Spleen (tissue), 11 donors: Measurements from ENCODE around the gene INSYN1. TPM values are rescaled to one million over a fixed set of nuclear protein-coding genes. Genes with fewer than 3 reads are reported as not detected.
"Not testable (repeated sequence)": the region's sequence is repeated elsewhere in the genome, so short reads cannot be mapped to it uniquely, and the experiment has no call there.

ENCODE experiments used
- DNase-seq: peaks from one replicate; pipeline ENCODE4 v3.0.0-alpha.2; 2020
- H3K27ac ChIP-seq, 8 donors: fragments of 200-600 bp; sonication (generic) in 7 of 8; 1 replicate in 4 of 8; 2 replicates in 4 of 8; pipeline versions ENCODE4 v1.5.0 to v1.8.0; 2016 to 2021; ENCODE audit warnings: inconsistent platforms in 4 of 8, mild to moderate bottlenecking in 4 of 8, moderate library complexity in 1 of 8
- H3K27me3 ChIP-seq, 7 donors: fragments of 200-600 bp; sonication (generic) in 6 of 7; replicated peaks in 1 of 7; 1 replicate in 4 of 7; 2 replicates in 3 of 7; pipeline versions ENCODE4 v1.5.0 to v1.8.0; 2016 to 2021; ENCODE audit warnings: inconsistent platforms in 3 of 7, mild to moderate bottlenecking in 1 of 7
- H3K36me3 ChIP-seq, 6 donors: fragments of 200-600 bp; sonication (generic) in 5 of 6; 1 replicate in 4 of 6; 2 replicates in 2 of 6; pipeline versions ENCODE4 v1.5.0 to v1.8.0; 2016 to 2021; ENCODE audit warnings: inconsistent platforms in 2 of 6
- H3K4me1 ChIP-seq, 6 donors: fragments of 200-600 bp; sonication (generic) in 5 of 6; 1 replicate in 3 of 6; 2 replicates in 3 of 6; pipeline versions ENCODE4 v1.5.0 to v1.8.0; 2016 to 2021; ENCODE audit warnings: inconsistent platforms in 3 of 6
- H3K4me3 ChIP-seq, 8 donors: fragments of 200-600 bp; sonication (generic) in 7 of 8; 1 replicate in 4 of 8; 2 replicates in 4 of 8; pipeline versions ENCODE4 v1.5.0 to v1.8.0; 2016 to 2021; ENCODE audit warnings: inconsistent platforms in 4 of 8, mild to moderate bottlenecking in 4 of 8, moderate library complexity in 2 of 8
- H3K9me3 ChIP-seq, 8 donors: fragments of 200-600 bp; sonication (generic) in 7 of 8; 1 replicate in 4 of 8; 2 replicates in 4 of 8; pipeline versions ENCODE4 v1.5.0 to v1.8.0; 2016 to 2021; ENCODE audit warnings: inconsistent platforms in 4 of 8
- CTCF ChIP-seq, 11 experiments: fragments of 200-600 bp in 7 of 11; fragments of 450-650 bp in 4 of 11; sonication (generic) in 4 of 11; IDR thresholded peaks in 8 of 11; conservative IDR thresholded peaks in 3 of 11; 1 replicate in 7 of 11; 2 replicates in 4 of 11; pipeline versions ENCODE4 v1.4.0 to v1.8.0; 2016 to 2021; ENCODE audit warnings: antibody characterized with exemption in 11 of 11, inconsistent platforms in 4 of 11, mild to moderate bottlenecking in 1 of 11
- POLR2A ChIP-seq, 3 donors: fragments of 450-650 bp; IDR thresholded peaks; one replicate each; pipeline ENCODE4 v1.5.1; 2017; ENCODE audit warnings: antibody characterized with exemption in 3 of 3, mild to moderate bottlenecking in 1 of 3
- POLR2AphosphoS5 ChIP-seq, 3 donors: sonication (generic); formaldehyde crosslinking; IDR thresholded peaks; one replicate each; pipeline ENCODE4 v1.5.1; 2017; ENCODE audit warnings: antibody characterized with exemption in 3 of 3
- WGBS, 5 donors: extraction: QIAGEN DNeasy Blood & Tissue Kit in 3 of 5; methylation state at CpG; one replicate each; pipeline versions ENCODE4 v1.1.5 to v1.1.7; 2013 to 2018; 5-methylcytosine and 5-hydroxymethylcytosine counted together
- intact Hi-C: fragments of 100-400 bp; cut with DNase I; formaldehyde crosslinking; loops from one replicate; pipeline ENCODE4 v1.15.0; 2023; ENCODE audit warnings: low total_unique reads
- polyA plus RNA-seq, 3 donors: library from polyadenylated mRNA; stranded (reverse); fragments of 200-250 nt; gene quantifications; one replicate each; pipeline ENCODE4 v1.2.1, GENCODE V29; 2013
- total RNA-seq, 7 donors: library from RNA; depleted of rRNA in 3 of 7; stranded (reverse); fragments of >200 nt in 3 of 7; fragmentation: NEBNext Ultra II Directional in 4 of 7; extraction: Animal tissue kit (Norgen Biotek cat#: 25700) in 4 of 7; gene quantifications; one replicate each; pipeline versions ENCODE4 v1.1.0 to v1.2.1, GENCODE V29; 2016 to 2021
- donor health status: healthy with polysubstance abuse.
- donor health status: DM: no; HTN: no; CAD: no; lungs with moderate emphysema.
- donor health status: DM: no; HTN: no; CAD: no.
- donor health status: Bipolar disorder and iron deficiency.
- donor health status: healthy.
- donor health status: DM: no; HTN: no; CAD: no.
- donor health status: DM: yes; HTN: yes; CAD: no.

Gene INSYN1
- total and polyA plus RNA-seq, 10 donors = 0.11 to 2.8 (median 0.74) TPM; not detected in 1

DNA sequence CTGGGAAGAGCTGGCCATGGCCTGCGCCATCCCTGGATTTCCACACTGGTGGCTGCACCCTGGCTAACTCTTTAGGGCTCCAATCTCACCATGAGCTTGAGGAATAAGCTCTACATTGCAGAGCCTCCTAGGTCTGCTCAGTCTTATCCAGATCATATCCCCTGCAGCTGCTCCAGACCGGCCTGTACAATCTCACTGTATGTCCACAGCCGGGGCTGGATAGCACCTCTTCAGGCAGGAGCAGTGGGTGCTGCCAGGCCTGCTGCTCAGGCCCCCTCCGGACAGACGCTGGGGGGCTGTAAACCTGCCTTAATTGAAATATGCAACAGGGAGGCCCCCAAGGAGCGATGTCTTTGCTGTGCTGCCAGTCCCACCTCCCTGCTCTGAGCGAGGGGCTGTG, 15.6 kb downstream of the INSYN1 start:
- Histone ChIP-seq H3K27ac (no peak overlapping the region), H3K36me3 (no peaks in the 10 kb centered on the region), H3K4me1 (no peaks in the 10 kb centered on the region), H3K27me3 (peaks cover 0 to 72% (median 0%) of the 10 kb centered on the region in 7 donors), H3K9me3 (peaks cover 0 to under 1% (median 0%) of the 10 kb centered on the region in 8 donors), H3K4me3 (no peak overlapping the region)
- no peak for DNase-seq
- 76 to 90% (median 85%) methylated on average over 3 to 7 of the region's 7 CpGs for WGBS, 5 donors
- TF ChIP-seq CTCF (IDR thresholded peaks at IDR 0.05 in 8 of 11, conservative IDR thresholded peaks at IDR 0.05 in 3 of 11) (no peak), POLR2A (IDR thresholded peaks at IDR 0.05) (no peak), POLR2AphosphoS5 (IDR thresholded peaks at IDR 0.05) (no peak)
- intact Hi-C loops = no loop called here

GRCh38 chr15:73732930-73733329, 20.2 kb downstream of the INSYN1 start:
- WGBS, 5 donors = 77 to 94% (median 83%) methylated on average over 2 to 3 of the region's 3 CpGs
- Histone ChIP-seq H3K9me3 (peaks cover 0 to 7% (median 0%) of the 10 kb centered on the region in 8 donors), H3K4me1 (no peaks in the 10 kb centered on the region), H3K27ac (no peak overlapping the region), H3K4me3 (no peak overlapping the region), H3K36me3 (no peaks in the 10 kb centered on the region), H3K27me3 (peaks cover 0 to 43% (median 0%) of the 10 kb centered on the region in 7 donors)
- intact Hi-C loops = no loop called here
- no peak for DNase-seq
- TF ChIP-seq POLR2A (IDR thresholded peaks at IDR 0.05) = no peak
- TF ChIP-seq CTCF (IDR thresholded peaks at IDR 0.05 in 8 of 11, conservative IDR thresholded peaks at IDR 0.05 in 3 of 11) = no peak
- TF ChIP-seq POLR2AphosphoS5 (IDR thresholded peaks at IDR 0.05) = no peak

- H3K4me1 ChIP-seq, DNase-seq, intact Hi-C loops, H3K9me3 ChIP-seq, H3K27ac ChIP-seq, H3K4me3 ChIP-seq, H3K36me3 ChIP-seq: not testable (repeated sequence)
- H3K27me3 ChIP-seq = peaks cover 0 to 34% (median 0%) of the 10 kb centered on the region in 7 donors
- 95 to 100% (median 97%) methylated on average over 1 to 29 of the region's 29 CpGs for WGBS, 5 donors
These were observed 21.1 kb downstream of the INSYN1 start for GRCh38 chr15:73732051-73732450.

DNA sequence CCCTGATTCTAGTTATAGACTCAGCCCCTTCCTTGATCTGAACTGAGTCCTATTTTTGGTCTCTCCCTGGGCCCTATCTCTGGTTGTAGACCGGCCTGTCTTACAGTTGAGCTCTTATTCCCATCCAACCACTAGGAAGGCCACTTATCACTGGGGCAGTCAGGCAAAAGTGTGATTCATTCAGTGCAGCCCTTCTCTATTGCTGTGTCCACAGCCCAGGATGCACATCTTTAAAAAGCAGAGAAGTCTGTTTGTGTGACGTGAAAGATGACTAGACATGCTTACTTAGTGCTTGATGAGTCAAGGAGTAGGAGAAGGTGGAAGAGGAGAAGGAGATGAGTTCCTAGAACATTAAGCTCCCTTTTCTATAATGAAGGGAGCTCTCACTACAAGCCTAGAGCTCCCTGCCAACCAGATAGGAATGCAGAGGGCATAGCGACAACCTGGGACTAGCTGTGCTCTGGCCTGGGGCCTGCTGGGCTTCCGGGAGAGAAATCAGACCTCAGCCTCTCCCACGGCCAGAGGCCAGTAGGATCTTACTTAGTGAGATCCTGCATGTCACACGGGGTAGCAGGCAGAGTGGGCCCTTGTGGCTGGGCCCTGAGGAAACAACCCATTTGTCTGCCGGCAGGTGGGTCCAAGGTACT, 25.7 kb downstream of the INSYN1 start:
- 79 to 94% (median 88%) methylated on average over 7 of the region's 7 CpGs for WGBS, 5 donors
- peaks cover 0 to 7% (median 0%) of the 10 kb centered on the region in 8 donors for H3K9me3 ChIP-seq
- H3K27me3 ChIP-seq = peaks cover 0 to 9% (median 0%) of the 10 kb centered on the region in 7 donors
- no peak for TF ChIP-seq POLR2AphosphoS5 (IDR thresholded peaks at IDR 0.05)
- no peak for TF ChIP-seq POLR2A (IDR thresholded peaks at IDR 0.05)
- no peak for TF ChIP-seq CTCF (IDR thresholded peaks at IDR 0.05 in 8 of 11, conservative IDR thresholded peaks at IDR 0.05 in 3 of 11)
- no peak for DNase-seq
- H3K36me3 ChIP-seq = no peaks in the 10 kb centered on the region
- no peaks in the 10 kb centered on the region for H3K4me1 ChIP-seq
- no peak overlapping the region for H3K27ac ChIP-seq
- intact Hi-C loops = no loop called here
- H3K4me3 ChIP-seq = no peak overlapping the region
